Nephron (organoid): ENCODE data around the gene HDAC5.
A peak's percentile ranks its signal among the peaks of the same experiment; 100 is the strongest.
"Not testable (repeated sequence)": the region's sequence is repeated elsewhere in the genome, so short reads cannot be mapped to it uniquely, and the experiment has no call there.

ENCODE experiments used
- H3K27ac Mint-ChIP-seq, 3 experiments: 2 replicates each; pipeline ENCODE4 v1.8.0; 2020; ENCODE audit warnings: mixed read lengths in 3 of 3, mild to moderate bottlenecking in 2 of 3, moderate library complexity in 1 of 3
- H3K27me3 Mint-ChIP-seq: 2 replicates; pipeline ENCODE4 v1.8.0; 2021; ENCODE audit warnings: low read depth, mild to moderate bottlenecking, moderate library complexity, mixed read lengths
- H3K36me3 Mint-ChIP-seq: 2 replicates; pipeline ENCODE4 v1.8.0; 2020; ENCODE audit warnings: low read depth, mixed read lengths
- H3K4me1 Mint-ChIP-seq: 2 replicates; pipeline ENCODE4 v1.8.0; 2020; ENCODE audit warnings: mixed read lengths
- H3K4me3 Mint-ChIP-seq, 3 experiments: 2 replicates each; pipeline ENCODE4 v1.8.0; 2020; ENCODE audit warnings: mild to moderate bottlenecking in 3 of 3, mixed read lengths in 3 of 3, moderate library complexity in 2 of 3
- H3K9me3 Mint-ChIP-seq: 2 replicates; pipeline ENCODE4 v1.8.0; 2020; ENCODE audit warnings: mixed read lengths
- TF ChIP-seq, protein P1 (sequence below), 3 experiments: fragments of 200-600 bp; sonication (generic); IDR thresholded peaks; one replicate each; pipeline ENCODE4 v1.5.0; 2021; ENCODE audit warnings: antibody characterized with exemption in 3 of 3; ENCODE audit not compliant: unreplicated experiment in 3 of 3

HDAC5 gene

DNA sequence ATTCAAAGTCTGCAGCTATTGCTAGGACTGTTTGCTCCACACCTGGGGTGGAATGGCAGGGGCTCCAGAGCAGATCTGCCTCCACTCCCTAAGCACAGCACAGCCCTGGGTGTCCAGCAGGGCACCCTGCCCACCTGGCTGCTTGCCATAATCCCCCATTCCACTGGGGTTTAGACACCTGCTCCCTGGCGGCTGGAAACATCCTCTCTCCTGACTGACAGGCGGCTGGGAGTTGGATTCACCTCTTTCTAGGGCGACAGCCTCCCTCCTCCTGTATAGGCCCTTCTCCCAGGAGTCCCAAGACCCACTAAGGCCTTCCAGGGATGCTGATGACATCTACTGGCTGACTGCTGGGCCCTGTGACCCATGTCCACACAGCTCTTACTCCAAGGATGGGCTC lies 18.0 kb downstream of the HDAC5 start:
- H3K4me3 Mint-ChIP-seq, result no peak overlapping the region
- H3K36me3 Mint-ChIP-seq, result peaks cover 9% of the 10 kb centered on the region
- H3K4me1 Mint-ChIP-seq, result peaks cover 53% of the 10 kb centered on the region
- no peaks in the 10 kb centered on the region for H3K27me3 Mint-ChIP-seq
- TF ChIP-seq, protein P1, sequence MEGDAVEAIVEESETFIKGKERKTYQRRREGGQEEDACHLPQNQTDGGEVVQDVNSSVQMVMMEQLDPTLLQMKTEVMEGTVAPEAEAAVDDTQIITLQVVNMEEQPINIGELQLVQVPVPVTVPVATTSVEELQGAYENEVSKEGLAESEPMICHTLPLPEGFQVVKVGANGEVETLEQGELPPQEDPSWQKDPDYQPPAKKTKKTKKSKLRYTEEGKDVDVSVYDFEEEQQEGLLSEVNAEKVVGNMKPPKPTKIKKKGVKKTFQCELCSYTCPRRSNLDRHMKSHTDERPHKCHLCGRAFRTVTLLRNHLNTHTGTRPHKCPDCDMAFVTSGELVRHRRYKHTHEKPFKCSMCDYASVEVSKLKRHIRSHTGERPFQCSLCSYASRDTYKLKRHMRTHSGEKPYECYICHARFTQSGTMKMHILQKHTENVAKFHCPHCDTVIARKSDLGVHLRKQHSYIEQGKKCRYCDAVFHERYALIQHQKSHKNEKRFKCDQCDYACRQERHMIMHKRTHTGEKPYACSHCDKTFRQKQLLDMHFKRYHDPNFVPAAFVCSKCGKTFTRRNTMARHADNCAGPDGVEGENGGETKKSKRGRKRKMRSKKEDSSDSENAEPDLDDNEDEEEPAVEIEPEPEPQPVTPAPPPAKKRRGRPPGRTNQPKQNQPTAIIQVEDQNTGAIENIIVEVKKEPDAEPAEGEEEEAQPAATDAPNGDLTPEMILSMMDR (IDR thresholded peaks at IDR 0.05; ENCODE audit: unreplicated experiment in 3 of 3), result no peak
- H3K9me3 Mint-ChIP-seq, result no peaks in the 10 kb centered on the region
- peak overlapping the region; percentile 55 to 72 (median 59) for H3K27ac Mint-ChIP-seq

DNA sequence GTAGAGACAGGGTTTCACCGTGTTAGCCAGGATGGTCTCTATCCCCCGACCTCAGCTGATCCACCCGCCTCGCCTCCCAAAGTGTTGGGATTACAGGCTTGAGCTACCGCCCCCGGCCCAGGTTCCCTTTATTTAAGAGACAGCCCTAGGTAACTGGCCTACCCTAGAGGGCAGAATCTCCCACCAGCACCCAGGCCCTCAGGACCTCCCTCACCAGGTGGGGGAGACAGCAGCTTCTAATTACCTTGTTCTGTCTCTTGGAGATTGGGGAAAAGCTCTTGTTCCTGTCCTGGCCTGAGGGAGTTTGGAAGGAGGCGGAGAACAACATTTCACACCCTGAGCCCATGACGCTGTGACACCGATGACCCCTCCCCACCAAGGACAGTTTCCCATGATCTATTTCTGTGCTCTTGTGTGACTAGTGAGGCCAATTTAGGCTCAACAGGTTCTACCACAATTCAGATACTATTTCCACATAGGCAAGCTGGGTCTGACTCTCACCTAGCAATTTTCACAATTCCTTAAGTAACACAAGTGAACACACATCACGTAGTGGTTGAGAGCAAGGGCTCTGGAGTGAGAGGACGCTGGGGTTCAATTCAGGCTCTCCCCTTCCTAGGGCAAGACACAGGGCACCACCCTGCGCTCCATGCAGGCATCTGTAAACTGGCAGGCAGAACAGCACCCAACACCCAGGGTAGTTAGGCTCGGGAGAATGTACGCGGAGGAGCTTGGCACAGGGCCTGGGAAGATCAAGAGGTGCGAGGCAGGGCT lies 20.4 kb downstream of the HDAC5 start:
- H3K4me3 Mint-ChIP-seq, result no peak overlapping the region
- no peaks in the 10 kb centered on the region for H3K27me3 Mint-ChIP-seq
- peak overlapping the region; percentile 20 to 74 (median 50) for H3K27ac Mint-ChIP-seq
- H3K4me1 Mint-ChIP-seq, result peaks cover 40% of the 10 kb centered on the region
- TF ChIP-seq, protein P1 (IDR thresholded peaks at IDR 0.05; ENCODE audit: unreplicated experiment in 3 of 3), result no peak
- H3K9me3 Mint-ChIP-seq, result no peaks in the 10 kb centered on the region
- peaks cover 9% of the 10 kb centered on the region for H3K36me3 Mint-ChIP-seq

DNA sequence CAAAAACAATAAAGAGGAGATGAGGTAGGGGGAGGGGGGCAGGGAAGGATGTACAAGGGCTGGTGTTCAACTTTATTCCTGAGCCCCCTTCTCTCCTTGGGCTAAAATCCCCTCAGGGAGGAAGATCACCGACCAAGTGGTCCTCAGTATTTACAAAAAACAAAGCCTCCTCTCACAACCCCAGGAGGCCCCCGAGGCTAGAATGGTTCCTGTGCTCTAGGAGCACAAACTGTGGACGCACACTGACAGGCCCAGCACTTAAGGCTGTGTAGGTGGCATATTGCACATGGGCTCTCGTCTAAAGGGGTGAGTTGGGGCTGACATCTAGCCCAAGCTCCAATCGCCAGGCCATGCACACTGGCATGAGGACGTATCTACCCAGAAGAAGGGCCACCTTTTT lies 21.6 kb downstream of the HDAC5 start:
- not testable (repeated sequence) for H3K36me3 Mint-ChIP-seq, H3K9me3 Mint-ChIP-seq, H3K27me3 Mint-ChIP-seq, H3K4me3 Mint-ChIP-seq
- Mint-ChIP-seq H3K4me1 (peaks cover 34% of the 10 kb centered on the region), H3K27ac (peak overlapping the region in 2 of 3 experiments; percentile 52 to 68)

DNA sequence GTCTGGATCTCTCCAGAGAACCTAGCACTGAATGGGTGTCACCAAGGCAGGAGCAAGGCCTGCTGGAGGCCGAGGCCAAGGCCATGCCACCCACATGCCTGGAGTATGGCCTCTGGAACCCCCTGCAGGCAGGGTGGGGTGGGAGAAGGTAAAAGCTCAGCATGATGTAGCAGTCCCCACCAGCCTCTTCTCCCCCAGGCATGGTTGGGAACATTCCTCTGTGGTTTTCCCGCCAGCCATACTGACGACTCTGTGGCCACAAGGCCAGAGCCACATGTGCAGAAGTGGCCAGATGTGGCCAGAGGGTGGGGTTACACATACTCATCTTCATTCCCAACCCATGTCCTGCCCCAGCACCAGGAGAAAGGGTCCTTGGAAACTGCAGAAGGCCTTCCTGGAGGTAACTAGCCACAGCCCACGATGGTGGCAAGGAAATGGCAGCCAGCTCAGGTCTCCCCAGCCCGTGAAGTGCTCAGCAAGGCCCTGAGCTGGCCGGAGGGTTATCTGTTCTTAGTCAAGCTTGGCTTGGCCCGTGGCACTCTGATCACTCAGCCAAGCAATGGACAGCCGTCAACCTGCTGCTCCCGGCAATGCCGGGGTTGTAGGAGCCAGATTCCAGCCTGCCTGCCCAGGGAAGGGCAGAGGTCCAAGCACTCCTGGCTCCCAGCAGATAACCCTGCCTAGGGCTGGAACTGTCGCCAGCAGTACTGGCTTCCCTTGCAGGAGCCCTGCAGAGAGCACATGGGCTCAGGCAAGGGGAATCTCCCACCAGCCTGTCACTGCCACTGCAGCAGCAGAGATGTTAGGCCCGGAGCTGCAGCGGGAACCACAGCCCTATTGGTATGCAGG lies 26.1 kb downstream of the HDAC5 start:
- H3K36me3 Mint-ChIP-seq, result no peaks in the 10 kb centered on the region
- H3K27me3 Mint-ChIP-seq, result no peaks in the 10 kb centered on the region
- no peak overlapping the region for H3K4me3 Mint-ChIP-seq

DNA sequence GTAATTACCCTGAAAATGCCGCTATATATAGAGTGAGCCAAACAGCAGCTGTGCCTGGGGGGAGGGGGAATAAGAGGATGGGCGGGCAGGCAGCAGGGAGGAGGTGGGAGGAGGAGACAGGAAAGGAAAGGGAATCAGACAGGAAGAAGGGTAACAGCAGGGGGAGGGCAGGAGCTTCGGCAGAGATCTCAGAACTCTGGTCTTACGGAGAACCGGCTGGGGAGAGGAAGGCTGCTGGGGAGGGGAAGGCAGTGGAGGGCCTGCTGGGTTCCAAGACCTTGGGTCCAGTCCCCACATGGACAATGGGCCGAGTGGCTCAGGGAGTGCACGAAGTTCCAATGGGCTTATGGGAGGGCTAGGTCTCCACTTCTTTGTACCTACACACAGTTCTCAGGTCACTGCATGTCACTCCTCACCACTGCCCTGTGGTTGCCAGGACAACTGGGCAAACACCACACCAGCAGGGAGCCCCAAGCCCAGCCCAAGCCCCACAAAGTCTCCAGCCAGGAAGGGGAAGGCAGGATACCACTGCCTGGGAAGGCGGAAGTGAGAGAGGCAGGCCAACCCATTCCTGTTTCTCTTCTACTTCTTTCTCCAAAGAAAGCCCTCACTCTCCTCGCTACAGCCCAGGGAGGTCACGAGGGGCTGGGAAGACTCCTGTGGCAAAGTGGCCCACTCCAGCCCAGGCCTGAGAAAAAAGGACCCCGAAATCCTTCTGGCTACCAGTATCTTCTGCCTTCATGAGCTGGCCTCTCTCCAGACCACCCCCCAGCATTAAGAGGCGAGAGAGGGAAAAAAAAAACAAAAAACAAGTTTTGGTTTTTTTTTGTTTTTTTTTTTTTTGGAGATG lies 27.6 kb downstream of the HDAC5 start:
- Mint-ChIP-seq H3K4me1 (peaks cover 27% of the 10 kb centered on the region), H3K27ac (peak overlapping the region; percentile 99), H3K4me3 (peak overlapping the region; percentile 74 to 78 (median 77)), H3K9me3 (no peaks in the 10 kb centered on the region), H3K36me3 (peaks cover 5% of the 10 kb centered on the region), H3K27me3 (no peaks in the 10 kb centered on the region)
- TF ChIP-seq, protein P1 (IDR thresholded peaks at IDR 0.05; ENCODE audit: unreplicated experiment in 3 of 3), result no peak

More for the DNA sequence above, 26.1 kb downstream of the HDAC5 start:
- TF ChIP-seq, protein P1 (IDR thresholded peaks at IDR 0.05; ENCODE audit: unreplicated experiment in 3 of 3), result no peak
- H3K4me1 Mint-ChIP-seq, result peaks cover 30% of the 10 kb centered on the region
- no peaks in the 10 kb centered on the region for H3K9me3 Mint-ChIP-seq
- H3K27ac Mint-ChIP-seq, result peak overlapping the region; percentile 54 to 99 (median 63)

DNA sequence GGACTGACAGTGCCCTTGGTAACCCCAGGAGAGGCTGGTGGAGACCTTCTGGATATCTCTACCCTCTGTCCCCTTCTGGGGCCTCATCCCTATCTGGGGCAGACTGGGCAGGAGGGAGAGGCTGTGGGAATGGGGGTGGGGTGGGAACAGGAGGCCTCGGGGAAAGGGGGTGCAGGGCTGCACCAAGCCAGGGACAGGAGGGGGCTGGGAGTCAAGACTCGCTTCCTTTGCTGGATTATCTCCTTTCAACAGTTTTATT lies 28.1 kb downstream of the HDAC5 start:
- Mint-ChIP-seq H3K4me1 (peaks cover 27% of the 10 kb centered on the region), H3K27ac (peak overlapping the region; percentile 99), H3K4me3 (peak overlapping the region; percentile 74 to 78 (median 77)), H3K27me3 (no peaks in the 10 kb centered on the region), H3K36me3 (peaks cover 5% of the 10 kb centered on the region), H3K9me3 (no peaks in the 10 kb centered on the region)
- TF ChIP-seq, protein P1 (IDR thresholded peaks at IDR 0.05; ENCODE audit: unreplicated experiment in 3 of 3), result no peak
